ENCODE measurements around the gene MELK. TPM values are rescaled to one million over a fixed set of nuclear protein-coding genes. Genes with fewer than 3 reads are reported as not detected.
A peak's percentile ranks its signal among the peaks of the same experiment; 100 is the strongest.

Gene MELK
- polyA plus RNA-seq, 3 donors = 0.08 TPM; not detected in 2

GRCh38 chr9:36713515-36714490 is 141.1 kb downstream of the MELK start:
- no peaks in the 10 kb centered on the region for H3K4me1 Mint-ChIP-seq
- Histone ChIP-seq H2AFZ (ENCODE audit: insufficient read depth, low read depth, low read length, poor library complexity, severe bottlenecking) (no peak overlapping the region), H3K4me3 (replicated peaks in 1 of 3; ENCODE audit: low read depth in 2 of 3, low read length in 3 of 3) (no peak overlapping the region), H3K9ac (ENCODE audit: insufficient read depth, low read length, poor library complexity, severe bottlenecking) (no peak overlapping the region), H3K27ac (ENCODE audit: low read depth in 1 of 2, low read length in 2 of 2) (no peak overlapping the region), H3K79me2 (ENCODE audit: insufficient read depth, low read length) (no peaks in the 10 kb centered on the region), H3K4me1 (ENCODE audit: control insufficient read depth in 1 of 2, insufficient read depth in 2 of 2, low read length in 2 of 2) (no peaks in the 10 kb centered on the region), H4K20me1 (ENCODE audit: insufficient read depth, low read length) (no peaks in the 10 kb centered on the region), H3K36me3 (replicated peaks in 1 of 2; ENCODE audit: control insufficient read depth in 1 of 2, insufficient read depth in 2 of 2, low read length in 2 of 2) (no peaks in the 10 kb centered on the region), H3K27me3 (ENCODE audit: control insufficient read depth in 2 of 2, insufficient read depth in 2 of 2, low read length in 2 of 2) (no peaks in the 10 kb centered on the region), H3K9me3 (replicated peaks in 1 of 2; ENCODE audit: control insufficient read depth in 1 of 2, insufficient read depth in 1 of 2, low read length in 2 of 2) (no peaks in the 10 kb centered on the region), H3K4me2 (replicated peaks; ENCODE audit: extremely low read depth, low read length, poor library complexity, severe bottlenecking) (no peak overlapping the region)
- H3K27me3 Mint-ChIP-seq (ENCODE audit: low read depth in 3 of 3) = peaks cover 0 to 3% (median 2%) of the 10 kb centered on the region in 3 donors
- peak overlapping the region in 1 of 7 donors; percentile 3 for H3K27ac Mint-ChIP-seq
- no peaks in the 10 kb centered on the region for H3K36me3 Mint-ChIP-seq
- no peak overlapping the region for H3K4me3 Mint-ChIP-seq
- TF ChIP-seq CTCF (IDR thresholded peaks at IDR 0.05) = no peak
- DNase-seq = no peak
- 94% methylated on average over 24 of the region's 29 CpGs for WGBS (ENCODE audit: insufficient coverage)
- peaks cover 0 to 2% (median 0%) of the 10 kb centered on the region in 7 donors for H3K9me3 Mint-ChIP-seq
- intact Hi-C loops (cut with micrococcal nuclease) = no loop called here

GRCh38 chr9:36716496-36716895 is 143.8 kb downstream of the MELK start:
- no peaks in the 10 kb centered on the region for H3K4me1 Mint-ChIP-seq
- peaks cover 0 to 2% (median 0%) of the 10 kb centered on the region in 7 donors for H3K9me3 Mint-ChIP-seq
- TF ChIP-seq CTCF (IDR thresholded peaks at IDR 0.05) = no peak
- H3K4me2 ChIP-seq (replicated peaks; ENCODE audit: extremely low read depth, low read length, poor library complexity, severe bottlenecking) = no peak overlapping the region
- no peak overlapping the region for H3K27ac Mint-ChIP-seq
- no peaks in the 10 kb centered on the region for H3K36me3 Mint-ChIP-seq
- H3K27me3 Mint-ChIP-seq (ENCODE audit: low read depth in 3 of 3) = peaks cover 0 to 3% (median 2%) of the 10 kb centered on the region in 3 donors
- no peak overlapping the region for H3K27ac ChIP-seq (ENCODE audit: low read depth in 1 of 2, low read length in 2 of 2)
- no peaks in the 10 kb centered on the region for H3K27me3 ChIP-seq (ENCODE audit: control insufficient read depth in 2 of 2, insufficient read depth in 2 of 2, low read length in 2 of 2)
- no peaks in the 10 kb centered on the region for H3K79me2 ChIP-seq (ENCODE audit: insufficient read depth, low read length)
- no peaks in the 10 kb centered on the region for H4K20me1 ChIP-seq (ENCODE audit: insufficient read depth, low read length)
- no peaks in the 10 kb centered on the region for H3K4me1 ChIP-seq (ENCODE audit: control insufficient read depth in 1 of 2, insufficient read depth in 2 of 2, low read length in 2 of 2)
- H3K9ac ChIP-seq (ENCODE audit: insufficient read depth, low read length, poor library complexity, severe bottlenecking) = no peak overlapping the region
- no peak overlapping the region for H3K4me3 ChIP-seq (replicated peaks in 1 of 3; ENCODE audit: low read depth in 2 of 3, low read length in 3 of 3)
- H3K36me3 ChIP-seq (replicated peaks in 1 of 2; ENCODE audit: control insufficient read depth in 1 of 2, insufficient read depth in 2 of 2, low read length in 2 of 2) = no peaks in the 10 kb centered on the region
- no peak overlapping the region for H3K4me3 Mint-ChIP-seq
- no peaks in the 10 kb centered on the region for H3K9me3 ChIP-seq (replicated peaks in 1 of 2; ENCODE audit: control insufficient read depth in 1 of 2, insufficient read depth in 1 of 2, low read length in 2 of 2)
- WGBS (ENCODE audit: insufficient coverage) = 100% methylated on average over 2 of the region's 2 CpGs
- no peak for DNase-seq
- intact Hi-C loops (cut with micrococcal nuclease) = no loop called here
- no peak overlapping the region for H2AFZ ChIP-seq (ENCODE audit: insufficient read depth, low read depth, low read length, poor library complexity, severe bottlenecking)
